ENCODE data around the gene MGST1.

The MGST1 gene

GRCh38 chr12:16347391-16348298 is at the start of gene MGST1:
TSS of gene MGST1 (plus strand) at chr12:16347645. CDS start at chr12:16354253, 6,608 bp downstream.
- DNase-seq (ENCODE audit: low read depth, low spot score), result no peak

- DNase-seq (ENCODE audit: low read depth, low spot score), result no peak
Observed at GRCh38 chr12:16299403-16299802, 48.0 kb upstream of the MGST1 start.

- DNase-seq (ENCODE audit: low read depth, low spot score), result no peak
Observed at GRCh38 chr12:16300122-16300521, 47.3 kb upstream of the MGST1 start.

- no peak for DNase-seq (ENCODE audit: low read depth, low spot score)
Observed at GRCh38 chr12:16300736-16301135, 46.7 kb upstream of the MGST1 start.

- no peak for DNase-seq (ENCODE audit: low read depth, low spot score)
Observed at GRCh38 chr12:16303939-16304338, 43.5 kb upstream of the MGST1 start.

- no peak for DNase-seq (ENCODE audit: low read depth, low spot score)
Observed at GRCh38 chr12:16307856-16308475, 39.5 kb upstream of the MGST1 start.

- DNase-seq (ENCODE audit: low read depth, low spot score), result no peak
Observed at GRCh38 chr12:16310934-16311333, 36.5 kb upstream of the MGST1 start.

- no peak for DNase-seq (ENCODE audit: low read depth, low spot score)
Observed at GRCh38 chr12:16323010-16323409, 24.4 kb upstream of the MGST1 start.

- no peak for DNase-seq (ENCODE audit: low read depth, low spot score)
Observed at GRCh38 chr12:16323638-16324037, 23.8 kb upstream of the MGST1 start.

- DNase-seq (ENCODE audit: low read depth, low spot score), result no peak
Observed at GRCh38 chr12:16324272-16324671, 23.2 kb upstream of the MGST1 start.

GRCh38 chr12:16324772-16325171 is 22.7 kb upstream of the MGST1 start:
- DNase-seq (ENCODE audit: low read depth, low spot score), result no peak

- no peak for DNase-seq (ENCODE audit: low read depth, low spot score)
Observed at GRCh38 chr12:16325426-16325825, 22.0 kb upstream of the MGST1 start.

- DNase-seq (ENCODE audit: low read depth, low spot score), result no peak
Observed at GRCh38 chr12:16327963-16328362, 19.5 kb upstream of the MGST1 start.

GRCh38 chr12:16329594-16329993 is 17.9 kb upstream of the MGST1 start:
- DNase-seq (ENCODE audit: low read depth, low spot score), result no peak

GRCh38 chr12:16330560-16330959 is 16.9 kb upstream of the MGST1 start:
- DNase-seq (ENCODE audit: low read depth, low spot score), result no peak

- DNase-seq (ENCODE audit: low read depth, low spot score), result no peak
Observed at GRCh38 chr12:16331998-16332397, 15.4 kb upstream of the MGST1 start.

GRCh38 chr12:16335838-16336237 is 11.6 kb upstream of the MGST1 start:
- no peak for DNase-seq (ENCODE audit: low read depth, low spot score)

- DNase-seq (ENCODE audit: low read depth, low spot score), result no peak
Observed at GRCh38 chr12:16344269-16344668, 3.2 kb upstream of the MGST1 start.

- DNase-seq (ENCODE audit: low read depth, low spot score), result no peak
Observed at GRCh38 chr12:16345105-16345504, 2.3 kb upstream of the MGST1 start.

- no peak for DNase-seq (ENCODE audit: low read depth, low spot score)
Observed at GRCh38 chr12:16346958-16347357, 487 bp upstream of the MGST1 start.

GRCh38 chr12:16348435-16349130 is 1.1 kb downstream of the MGST1 start:
- DNase-seq (ENCODE audit: low read depth, low spot score), result no peak

- no peak for DNase-seq (ENCODE audit: low read depth, low spot score)
Observed at GRCh38 chr12:16349131-16349460, 1.7 kb downstream of the MGST1 start.

GRCh38 chr12:16350682-16351081 is 3.2 kb downstream of the MGST1 start:
- no peak for DNase-seq (ENCODE audit: low read depth, low spot score)

Measured in activated CD4-positive, CD25-positive, alpha-beta regulatory T cell treated with anti-CD3 and anti-CD28 coated beads, Interleukin-2, amount 50 U/mL, for 16 hours (primary cell).